Measurements from ENCODE around the gene STATH.

GRCh38 chr4:69991016-69991415 is 4.8 kb upstream of the STATH start:
- TF ChIP-seq GATA3 (IDR thresholded peaks at IDR 0.05; ENCODE audit: low read depth, low read length) = no peak
- no peak for TF ChIP-seq GATA2 (IDR thresholded peaks at IDR 0.05; ENCODE audit: low read depth, low read length)
